Prostate gland (tissue), 2 donors: ENCODE measurements around the gene SMARCA4. TPM values are rescaled to one million over a fixed set of nuclear protein-coding genes. Genes with fewer than 3 reads are reported as not detected.

Experiments used
- DNase-seq: peaks from one replicate; pipeline ENCODE4 v3.0.0-alpha.2; 2019; ENCODE audit warnings: low spot score
- H3K27ac ChIP-seq, 2 donors: fragments of 200-600 bp; sonication (generic); 2 replicates each; pipeline ENCODE4 v1.5.1; 2017 to 2019
- H3K27me3 ChIP-seq: fragments of 200-600 bp; sonication (generic); replicated peaks from 2 replicates; pipeline ENCODE4 v1.5.1; 2019; ENCODE audit not compliant: insufficient read depth
- H3K36me3 ChIP-seq, 2 donors: fragments of 200-600 bp; sonication (generic); 1 replicate in 1 of 2; 2 replicates in 1 of 2; pipeline versions ENCODE4 v1.5.1 to v1.8.1; 2017 to 2019
- H3K4me1 ChIP-seq: fragments of 200-600 bp; sonication (generic); replicated peaks from 2 replicates; pipeline ENCODE4 v1.5.1; 2019
- H3K4me3 ChIP-seq, 2 donors: fragments of 200-600 bp; sonication (generic); 2 replicates each; pipeline ENCODE4 v1.5.1; 2017 to 2019
- H3K9me3 ChIP-seq: fragments of 200-600 bp; sonication (generic); 2 replicates; pipeline ENCODE4 v1.5.1; 2017
- POLR2A ChIP-seq: fragments of 450-650 bp; IDR thresholded peaks from one replicate; pipeline ENCODE4 v1.6.1; 2016; ENCODE audit warnings: antibody characterized with exemption, mild to moderate bottlenecking
- POLR2AphosphoS5 ChIP-seq: sonication (generic); formaldehyde crosslinking; IDR thresholded peaks from one replicate; pipeline ENCODE4 v1.6.1; 2017; ENCODE audit warnings: antibody characterized with exemption
- WGBS: methylation state at CpG from one replicate; pipeline ENCODE4 v1.1.5; 2018; 5-methylcytosine and 5-hydroxymethylcytosine counted together
- intact Hi-C: fragments of 100-400 bp; cut with DNase I; formaldehyde crosslinking; loops from one replicate; pipeline ENCODE4 v1.14.2; 2022
- total RNA-seq, 2 donors: library from RNA; depleted of rRNA; stranded (reverse); fragments of >200 nt; gene quantifications; one replicate each; pipeline ENCODE4 v1.1.0, GENCODE V29; 2016
- TF ChIP-seq, protein P1 (sequence below), 4 experiments: fragments of 200-600 bp in 2 of 4; fragments of 450-650 bp in 2 of 4; sonication (generic) in 2 of 4; IDR thresholded peaks; 1 replicate in 3 of 4; 2 replicates in 1 of 4; pipeline ENCODE4 v1.5.1; 2016 to 2019; ENCODE audit warnings: antibody characterized with exemption in 4 of 4, mild to moderate bottlenecking in 2 of 4, moderate library complexity in 2 of 4

The SMARCA4 gene
- total RNA-seq, 2 donors from 2014 or later = 98.5 to 152 TPM

DNA sequence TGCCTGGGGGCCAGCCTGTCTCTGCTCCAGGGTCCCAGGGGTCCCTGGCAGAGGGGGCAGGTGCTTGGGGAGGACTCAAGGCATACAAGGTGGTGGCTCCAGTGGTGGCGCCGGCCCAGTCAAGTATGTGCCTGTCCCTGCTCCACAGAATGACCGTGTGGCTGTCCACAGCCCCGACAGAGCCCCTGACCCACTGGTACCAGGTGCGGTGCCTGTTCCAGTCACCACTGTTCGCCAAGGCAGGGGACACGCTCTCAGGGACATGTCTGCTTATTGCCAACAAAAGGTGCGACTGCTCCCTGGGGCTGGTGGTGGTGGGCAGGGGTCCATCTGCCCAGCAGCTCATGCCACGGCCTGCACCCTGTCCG lies 40.6 kb upstream of the SMARCA4 start:
- no peak for DNase-seq
- Histone ChIP-seq H3K4me3 (no peak overlapping the region), H3K27ac (no peak overlapping the region), H3K27me3 (no peaks in the 10 kb centered on the region), H3K9me3 (no peaks in the 10 kb centered on the region), H3K36me3 (peaks cover 9 to 17% of the 10 kb centered on the region in 2 donors), H3K4me1 (no peaks in the 10 kb centered on the region)
- intact Hi-C loops = no loop called here
- WGBS = 94% methylated on average over 7 of the region's 10 CpGs
- TF ChIP-seq, protein P1, sequence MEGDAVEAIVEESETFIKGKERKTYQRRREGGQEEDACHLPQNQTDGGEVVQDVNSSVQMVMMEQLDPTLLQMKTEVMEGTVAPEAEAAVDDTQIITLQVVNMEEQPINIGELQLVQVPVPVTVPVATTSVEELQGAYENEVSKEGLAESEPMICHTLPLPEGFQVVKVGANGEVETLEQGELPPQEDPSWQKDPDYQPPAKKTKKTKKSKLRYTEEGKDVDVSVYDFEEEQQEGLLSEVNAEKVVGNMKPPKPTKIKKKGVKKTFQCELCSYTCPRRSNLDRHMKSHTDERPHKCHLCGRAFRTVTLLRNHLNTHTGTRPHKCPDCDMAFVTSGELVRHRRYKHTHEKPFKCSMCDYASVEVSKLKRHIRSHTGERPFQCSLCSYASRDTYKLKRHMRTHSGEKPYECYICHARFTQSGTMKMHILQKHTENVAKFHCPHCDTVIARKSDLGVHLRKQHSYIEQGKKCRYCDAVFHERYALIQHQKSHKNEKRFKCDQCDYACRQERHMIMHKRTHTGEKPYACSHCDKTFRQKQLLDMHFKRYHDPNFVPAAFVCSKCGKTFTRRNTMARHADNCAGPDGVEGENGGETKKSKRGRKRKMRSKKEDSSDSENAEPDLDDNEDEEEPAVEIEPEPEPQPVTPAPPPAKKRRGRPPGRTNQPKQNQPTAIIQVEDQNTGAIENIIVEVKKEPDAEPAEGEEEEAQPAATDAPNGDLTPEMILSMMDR (IDR thresholded peaks at IDR 0.05) = no peak
- TF ChIP-seq POLR2AphosphoS5 (no peak), POLR2A (no peak)

DNA sequence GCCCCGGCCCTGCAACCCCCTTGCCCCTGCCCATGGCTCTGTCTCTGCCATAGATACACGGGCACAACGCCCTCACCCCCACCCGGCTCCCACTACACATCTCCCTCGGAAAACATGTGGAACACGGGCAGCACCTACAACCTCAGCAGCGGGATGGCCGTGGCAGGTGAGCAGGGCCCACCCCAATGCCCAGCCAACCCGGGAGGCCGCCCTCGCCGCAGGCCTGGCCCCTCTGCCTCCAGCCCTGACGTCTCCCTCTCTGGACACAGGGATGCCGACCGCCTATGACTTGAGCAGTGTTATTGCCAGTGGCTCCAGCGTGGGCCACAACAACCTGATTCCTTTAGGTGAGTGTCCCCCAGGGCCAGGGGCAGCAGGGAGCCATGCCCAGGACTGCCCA lies 40.0 kb upstream of the SMARCA4 start:
- no peaks in the 10 kb centered on the region for H3K9me3 ChIP-seq
- H3K4me3 ChIP-seq = no peak overlapping the region
- H3K36me3 ChIP-seq = peaks cover 9 to 17% of the 10 kb centered on the region in 2 donors
- no peak for DNase-seq
- no peak for TF ChIP-seq POLR2AphosphoS5
- TF ChIP-seq, protein P1 (IDR thresholded peaks at IDR 0.05) = no peak
- H3K27ac ChIP-seq = no peak overlapping the region
- intact Hi-C loops = no loop called here
- no peaks in the 10 kb centered on the region for H3K4me1 ChIP-seq
- H3K27me3 ChIP-seq = no peaks in the 10 kb centered on the region
- 78% methylated on average over 16 of the region's 16 CpGs for WGBS

DNA sequence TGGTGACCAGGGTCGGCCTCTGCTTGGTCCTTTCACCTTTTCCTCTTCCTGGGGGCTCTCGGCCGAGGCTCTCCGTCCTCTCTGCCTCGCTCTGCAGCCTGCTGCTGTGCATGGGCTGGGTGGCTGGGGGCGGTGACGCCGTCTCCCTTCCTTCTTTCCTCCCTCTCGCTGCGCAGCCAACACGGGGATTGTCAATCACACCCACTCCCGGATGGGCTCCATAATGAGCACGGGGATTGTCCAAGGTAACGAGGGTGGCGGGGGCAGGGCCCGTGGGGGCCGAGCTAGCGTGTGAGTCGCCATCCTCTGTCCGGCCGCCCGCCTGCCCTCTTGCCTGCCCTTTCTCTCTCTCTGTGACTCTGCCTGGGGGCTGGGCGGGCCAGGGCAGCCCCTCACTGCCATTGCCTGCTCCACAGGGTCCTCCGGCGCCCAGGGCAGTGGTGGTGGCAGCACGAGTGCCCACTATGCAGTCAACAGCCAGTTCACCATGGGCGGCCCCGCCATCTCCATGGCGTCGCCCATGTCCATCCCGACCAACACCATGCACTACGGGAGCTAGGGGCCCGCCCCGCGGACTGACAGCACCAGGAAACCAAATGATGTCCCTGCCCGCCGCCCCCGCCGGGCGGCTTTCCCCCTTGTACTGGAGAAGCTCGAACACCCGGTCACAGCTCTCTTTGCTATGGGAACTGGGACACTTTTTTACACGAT lies 39.5 kb upstream of the SMARCA4 start:
- Histone ChIP-seq H3K36me3 (peaks cover 9 to 16% of the 10 kb centered on the region in 2 donors), H3K9me3 (no peaks in the 10 kb centered on the region), H3K4me3 (no peak overlapping the region), H3K27me3 (no peaks in the 10 kb centered on the region), H3K27ac (no peak overlapping the region), H3K4me1 (no peaks in the 10 kb centered on the region)
- no peak for DNase-seq
- TF ChIP-seq POLR2A (no peak), POLR2AphosphoS5 (no peak)
- TF ChIP-seq, protein P1 (IDR thresholded peaks at IDR 0.05) = no peak
- intact Hi-C loops = no loop called here
- 85% methylated on average over 42 of the region's 43 CpGs for WGBS

- H3K9me3 ChIP-seq = no peaks in the 10 kb centered on the region
- WGBS = 71% methylated on average over 33 of the region's 33 CpGs
- no peak for DNase-seq
- H3K4me3 ChIP-seq = no peak overlapping the region
- no peak overlapping the region for H3K27ac ChIP-seq
- H3K27me3 ChIP-seq = no peaks in the 10 kb centered on the region
- H3K36me3 ChIP-seq = peaks cover 9 to 11% of the 10 kb centered on the region in 2 donors
- H3K4me1 ChIP-seq = peaks cover under 1% of the 10 kb centered on the region
- TF ChIP-seq POLR2A (no peak), POLR2AphosphoS5 (no peak)
- TF ChIP-seq, protein P1 (IDR thresholded peaks at IDR 0.05) = no peak
- intact Hi-C loops = no loop called here
Measured at GRCh38 chr19:10921910-10922637, 38.8 kb upstream of the SMARCA4 start.

GRCh38 chr19:10922638-10923014 lies 38.2 kb upstream of the SMARCA4 start:
- Histone ChIP-seq H3K4me1 (peaks cover 5% of the 10 kb centered on the region), H3K4me3 (no peak overlapping the region), H3K9me3 (no peaks in the 10 kb centered on the region), H3K27ac (no peak overlapping the region), H3K27me3 (no peaks in the 10 kb centered on the region), H3K36me3 (peaks cover 9 to 11% of the 10 kb centered on the region in 2 donors)
- intact Hi-C loops = no loop called here
- TF ChIP-seq, protein P1 (IDR thresholded peaks at IDR 0.05) = no peak
- no peak for TF ChIP-seq POLR2AphosphoS5
- TF ChIP-seq POLR2A = no peak
- DNase-seq = no peak
- 83% methylated on average over 13 of the region's 13 CpGs for WGBS
